ENCODE data around the gene GSG1. TPM values are rescaled to one million over a fixed set of nuclear protein-coding genes. Genes with fewer than 3 reads are reported as not detected.

GSG1 gene
- total RNA-seq, 1 experiment from 2014 or later: 0.22 TPM

- Histone ChIP-seq H3K27me3 (ENCODE audit: insufficient read depth, low read length) (no peaks in the 10 kb centered on the region), H3K27ac (ENCODE audit: insufficient read length, low read depth, low read length) (no peak overlapping the region), H2BK120ac (ENCODE audit: low read depth, low read length, poor library complexity, severe bottlenecking) (no peak overlapping the region), H2AFZ (ENCODE audit: low read length) (no peak overlapping the region), H3K4me2 (ENCODE audit: insufficient read depth, insufficient read length, low read length) (no peak overlapping the region), H3K23ac (ENCODE audit: insufficient read length, low read depth, low read length) (no peak overlapping the region), H3K79me2 (ENCODE audit: insufficient read depth, low read length) (no peaks in the 10 kb centered on the region), H3K4ac (ENCODE audit: low read depth, low read length) (no peak overlapping the region), H2BK20ac (ENCODE audit: low read depth, low read length, poor library complexity, severe bottlenecking) (no peak overlapping the region), H4K8ac (replicated peaks; ENCODE audit: insufficient read length, low read depth, low read length) (no peak overlapping the region), H3K18ac (ENCODE audit: insufficient read length, low read depth, low read length) (no peak overlapping the region), H3K9ac (ENCODE audit: extremely low read depth, insufficient read length, low read length) (no peak overlapping the region), H3K4me1 (ENCODE audit: insufficient read depth, low read length) (peaks cover 21% of the 10 kb centered on the region), H4K91ac (ENCODE audit: insufficient read length, low read depth, low read length) (peak overlapping the region; percentile 55), H4K5ac (ENCODE audit: insufficient read length, low read depth, low read length) (no peak overlapping the region), H2BK15ac (ENCODE audit: low read depth, low read length) (no peak overlapping the region), H3K9me3 (ENCODE audit: control insufficient read depth, low read depth, low read length) (no peaks in the 10 kb centered on the region), H2AK5ac (ENCODE audit: insufficient read length, low read length) (no peak overlapping the region), H3K14ac (ENCODE audit: insufficient read depth, low read length) (no peak overlapping the region), H3K56ac (ENCODE audit: insufficient read length, low read depth, low read length) (no peak overlapping the region), H2BK5ac (ENCODE audit: insufficient read length, low read length) (no peak overlapping the region), H3T11ph (ENCODE audit: low read length) (no peak overlapping the region), H2BK12ac (ENCODE audit: insufficient read length, low read depth, low read length) (no peak overlapping the region), H3K23me2 (ENCODE audit: insufficient read length, low read depth, low read length, poor library complexity, severe bottlenecking) (no peaks in the 10 kb centered on the region), H4K20me1 (ENCODE audit: control insufficient read depth, insufficient read depth, insufficient read length) (no peaks in the 10 kb centered on the region), H3K79me1 (ENCODE audit: insufficient read depth, low read depth, low read length, poor library complexity, severe bottlenecking) (no peaks in the 10 kb centered on the region)
- Mint-ChIP-seq H3K4me1 (peaks cover 61 to 64% of the 10 kb centered on the region in 2 experiments), H3K4me3 (no peak overlapping the region), H3K27me3 (ENCODE audit: low read depth) (no peaks in the 10 kb centered on the region), H3K27ac (no peak overlapping the region), H3K9me3 (no peaks in the 10 kb centered on the region; a peak in 1 of 5 replicates), H3K36me3 (ENCODE audit: insufficient read depth in 1 of 3, low read depth in 3 of 3) (peaks cover 5 to 7% (median 6%) of the 10 kb centered on the region in 3 experiments; a peak in 5 of 7 replicates)
- no peak for DNase-seq
- no CpG with 5 or more reads among the region's 4 CpGs for WGBS (ENCODE audit: extremely low coverage, insufficient read length, low lambda C conversion rate)
- no peak for TF ChIP-seq CTCF (conservative IDR thresholded peaks at IDR 0.05)
These were observed 13.4 kb downstream of the GSG1 start for GRCh38 chr12:13090054-13090453.
